ENCODE data around the gene ZNF765. TPM values are rescaled to one million over a fixed set of nuclear protein-coding genes. Genes with fewer than 3 reads are reported as not detected.

Gene ZNF765
- total RNA-seq (2021) (18.3 to 23.6 TPM (median 19.6 TPM) in 3 replicates), Bru-seq, nascent RNA (percentile 83 among the genes with signal in this experiment)
- long read RNA-seq, experiment 1, full-length matches to known transcripts: 48 of 308 reads
- long read RNA-seq, experiment 1, partial matches to known transcripts: 28 of 308 reads
- long read RNA-seq, experiment 1, other reads (novel, unspliced or antisense): 232 of 308 reads
- long read RNA-seq, experiment 2, full-length matches to known transcripts: 2 of 15 reads
- long read RNA-seq, experiment 2, partial matches to known transcripts: 2 of 15 reads
- long read RNA-seq, experiment 2, other reads (novel, unspliced or antisense): 11 of 15 reads
- long read RNA-seq, experiment 3, full-length matches to known transcripts: 3 of 4 reads
- long read RNA-seq, experiment 3, partial matches to known transcripts: 0 of 4 reads
- long read RNA-seq, experiment 3, other reads (novel, unspliced or antisense): 1 of 4 reads

- DNase-seq (ENCODE audit: low spot score) (peak; percentile 96), ATAC-seq (peak; percentile 83)
- peak within 1 kb of the TSS; percentile 88 for H3K4me3 Mint-ChIP-seq
- TF ChIP-seq GABPB1 (CRISPR knock-in tag; IDR thresholded peaks at IDR 0.05): no peak
- TF ChIP-seq E2F5 (CRISPR knock-in tag; IDR thresholded peaks at IDR 0.05): no peak; the same call in 1 of the 2 replicates
- TF ChIP-seq ZNF219 (CRISPR knock-in tag; IDR thresholded peaks at IDR 0.05; ENCODE audit: borderline replicate concordance): no peak
- TF ChIP-seq ZNF232 (CRISPR knock-in tag; IDR thresholded peaks at IDR 0.05): 0 out of 2 replicates have a peak, but pooled peaks have one; percentile 79
- TF ChIP-seq MAX (CRISPR knock-in tag; IDR thresholded peaks at IDR 0.05): peak; percentile 22; the same call in 1 of the 2 replicates
- TF ChIP-seq SMAD4 (CRISPR knock-in tag; IDR thresholded peaks at IDR 0.05): no peak
- peak; percentile 82 for TF ChIP-seq SP1 (CRISPR knock-in tag; conservative IDR thresholded peaks at IDR 0.05)
- 0 out of 2 replicates have a peak, but pooled peaks have one; percentile 26 for TF ChIP-seq TEAD1 (CRISPR knock-in tag; IDR thresholded peaks at IDR 0.05)
- TF ChIP-seq ZNF423 (CRISPR knock-in tag; IDR thresholded peaks at IDR 0.05): no peak
- peak; percentile 49 for TF ChIP-seq CTCF (IDR thresholded peaks at IDR 0.05)
- no peak for TF ChIP-seq NR2C2 (CRISPR knock-in tag; IDR thresholded peaks at IDR 0.05)
- no peaks in the 10 kb centered on the region for H3K27me3 Mint-ChIP-seq (ENCODE audit: low read depth)
- POLR2A ChIA-PET: interaction anchor here (0.8 to 1.3 kb wide), 2 partner anchors 30 to 126 kb away, joined by 3 read pairs; partner anchors contain the start of gene ZNF525
- H3K4me1 Mint-ChIP-seq: peaks cover 43% of the 10 kb centered on the region
- H3K9me3 Mint-ChIP-seq: peaks cover 6% of the 10 kb centered on the region; the same call in 1 of the 2 replicates
- CTCF ChIA-PET: interaction anchor here (0.6 to 3.5 kb wide), 12 partner anchors 26 to 547 kb away, joined by 3 to 25 read pairs (median 5); partner anchors contain the start of genes VN1R2, ZNF525, ZNF761 and ZNF845
- H3K36me3 Mint-ChIP-seq: peaks cover 12% of the 10 kb centered on the region
- H3K27ac Mint-ChIP-seq: peak within 1 kb of the TSS; percentile 96
Observed at GRCh38 chr19:53394974-53395839, at the start of gene ZNF765. ZNF765 (plus strand) TSS chr19:53395149; CDS start chr19:53398016, 2,867 bp downstream.

- DNase-seq (ENCODE audit: low spot score): no peak
- no peak for ATAC-seq
- TF ChIP-seq OVOL2 (CRISPR knock-in tag; IDR thresholded peaks at IDR 0.05; ENCODE audit: borderline replicate concordance): no peak
- no peak for TF ChIP-seq HMGXB4 (CRISPR knock-in tag; IDR thresholded peaks at IDR 0.05)
- TF ChIP-seq NR3C1 (CRISPR knock-in tag; conservative IDR thresholded peaks at IDR 0.05; ENCODE audit: low read depth): no peak
- no peak for TF ChIP-seq CREM (CRISPR knock-in tag; IDR thresholded peaks at IDR 0.05)
- no peak for TF ChIP-seq HMGA2 (CRISPR knock-in tag; IDR thresholded peaks at IDR 0.05)
- TF ChIP-seq JUN (CRISPR knock-in tag; IDR thresholded peaks at IDR 0.05): no peak
- TF ChIP-seq ATF6 (CRISPR knock-in tag; IDR thresholded peaks at IDR 0.05): no peak
- TF ChIP-seq JAZF1 (CRISPR knock-in tag; IDR thresholded peaks at IDR 0.05): no peak
- TF ChIP-seq ZNF138 (CRISPR knock-in tag; conservative IDR thresholded peaks at IDR 0.05): no peak
- TF ChIP-seq SMAD3 (CRISPR knock-in tag; IDR thresholded peaks at IDR 0.05; ENCODE audit: borderline replicate concordance): no peak
- H3K27ac Mint-ChIP-seq: no peak overlapping the region
- H3K4me3 Mint-ChIP-seq: no peak overlapping the region
- H3K27me3 Mint-ChIP-seq (ENCODE audit: low read depth): peaks cover 28% of the 10 kb centered on the region
- ChIA-PET CTCF (no interaction called here), POLR2A (no interaction called here)
- H3K4me1 Mint-ChIP-seq: no peaks in the 10 kb centered on the region
- H3K9me3 Mint-ChIP-seq: peaks cover 78% of the 10 kb centered on the region
- peaks cover 80% of the 10 kb centered on the region for H3K36me3 Mint-ChIP-seq
Observed at GRCh38 chr19:53355739-53356138, 39.2 kb upstream of the ZNF765 start.
